IPS DF 6.9 (cell line): ENCODE data around the gene ENTPD6.

Experiments
- DNase-seq: peaks from one replicate; pipeline ENCODE4 v3.0.0-alpha.2; 2013; ENCODE audit warnings: low read depth, low spot score
- H3K27ac ChIP-seq: one replicate; pipeline ENCODE4 v1.5.1; 2013; ENCODE audit warnings: low read length, control low read depth
- H3K27me3 ChIP-seq: 2 replicates; pipeline ENCODE4 v1.6.1; 2013; ENCODE audit warnings: mild to moderate bottlenecking, low read length; ENCODE audit not compliant: control insufficient read depth, insufficient read depth
- H3K36me3 ChIP-seq: 2 replicates; pipeline ENCODE4 v1.6.1; 2013; ENCODE audit warnings: low read length; ENCODE audit not compliant: control insufficient read depth, insufficient read depth
- H3K4me1 ChIP-seq: 2 replicates; pipeline ENCODE4 v1.6.1; 2013; ENCODE audit warnings: low read length; ENCODE audit not compliant: control insufficient read depth, insufficient read depth
- H3K4me3 ChIP-seq: 2 replicates; pipeline ENCODE4 v1.5.1; 2013; ENCODE audit warnings: mild to moderate bottlenecking, low read length
- H3K9me3 ChIP-seq: 2 replicates; pipeline ENCODE4 v1.6.1; 2013; ENCODE audit warnings: low read length, inconsistent platforms; ENCODE audit not compliant: control insufficient read depth, insufficient read depth
- WGBS: extraction: QIAGEN DNeasy Blood & Tissue Kit; methylation state at CpG from one replicate; pipeline ENCODE4 v1.1.7; 2013; ENCODE audit warnings: mixed read lengths, missing lambda C conversion rate; ENCODE audit not compliant: insufficient read length, insufficient coverage; 5-methylcytosine and 5-hydroxymethylcytosine counted together

Gene ENTPD6

DNA sequence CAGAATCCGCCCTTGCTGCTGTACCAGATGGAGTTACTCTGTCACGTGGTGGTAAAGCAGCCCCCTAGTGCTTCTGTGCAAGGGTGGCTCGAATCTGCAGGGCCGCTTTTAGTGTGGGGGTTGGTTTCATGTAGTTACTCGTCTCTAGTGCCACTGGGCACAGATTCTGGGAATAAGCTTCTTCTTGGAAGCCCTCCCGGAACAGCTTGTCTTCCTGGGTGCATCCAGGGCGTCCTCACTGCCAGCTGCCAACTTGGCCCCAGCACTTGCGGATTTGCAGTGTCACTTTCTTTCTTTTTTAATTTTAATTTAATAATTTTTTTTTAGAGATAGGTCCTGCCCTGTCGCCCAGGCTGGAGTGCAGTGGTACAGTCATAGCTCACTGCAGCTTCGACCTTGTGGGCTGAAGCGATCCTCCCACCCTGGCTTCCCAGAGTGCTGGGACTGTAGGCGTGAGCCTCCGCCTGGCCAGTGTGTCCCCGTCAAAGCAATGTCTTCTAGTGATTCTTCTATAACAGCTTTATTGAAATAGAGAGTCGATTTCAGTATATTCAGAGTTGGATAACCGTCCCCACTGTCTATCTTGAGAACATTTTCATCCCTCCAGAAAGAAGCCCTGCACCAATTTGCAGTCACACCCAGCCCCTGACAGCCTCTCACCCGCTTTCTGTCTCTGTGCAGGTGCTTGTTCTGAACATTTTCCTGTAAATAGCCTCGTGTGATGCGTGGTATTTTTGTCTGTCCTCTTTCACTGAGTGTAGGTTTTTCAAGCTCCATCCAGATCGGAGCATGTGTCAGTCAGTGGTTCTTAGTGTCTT, 78.2 kb downstream of the ENTPD6 start:
- no CpG with 5 or more reads among the region's 20 CpGs for WGBS
- peaks cover 22% of the 10 kb centered on the region for H3K36me3 ChIP-seq
- no peak for DNase-seq

DNA sequence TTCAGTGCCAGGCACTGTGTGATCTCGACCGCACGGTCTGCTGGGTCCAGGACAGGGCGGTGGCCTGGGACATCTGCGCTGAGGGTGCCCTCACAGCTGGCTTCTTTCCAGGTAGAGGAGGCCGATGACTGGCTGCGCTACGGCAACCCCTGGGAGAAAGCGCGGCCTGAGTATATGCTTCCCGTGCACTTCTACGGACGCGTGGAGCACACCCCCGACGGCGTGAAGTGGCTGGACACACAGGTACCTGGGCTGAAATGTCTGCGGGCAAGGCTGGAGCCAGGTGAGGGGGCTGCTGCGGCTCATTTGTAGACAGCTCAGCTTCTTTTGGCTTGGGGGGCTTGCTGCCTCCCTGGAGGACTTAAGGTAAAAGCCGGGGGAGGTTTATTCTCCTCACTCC, 79.0 kb downstream of the ENTPD6 start:
- WGBS = no CpG with 5 or more reads among the region's 20 CpGs
- Histone ChIP-seq H3K27ac (no peak overlapping the region), H3K36me3 (peaks cover 26% of the 10 kb centered on the region)

More for the DNA sequence above, 78.2 kb downstream of the ENTPD6 start:
- no peaks in the 10 kb centered on the region for H3K27me3 ChIP-seq
- H3K4me1 ChIP-seq = no peaks in the 10 kb centered on the region
- no peak overlapping the region for H3K27ac ChIP-seq
- no peaks in the 10 kb centered on the region for H3K9me3 ChIP-seq
- H3K4me3 ChIP-seq = no peak overlapping the region

DNA sequence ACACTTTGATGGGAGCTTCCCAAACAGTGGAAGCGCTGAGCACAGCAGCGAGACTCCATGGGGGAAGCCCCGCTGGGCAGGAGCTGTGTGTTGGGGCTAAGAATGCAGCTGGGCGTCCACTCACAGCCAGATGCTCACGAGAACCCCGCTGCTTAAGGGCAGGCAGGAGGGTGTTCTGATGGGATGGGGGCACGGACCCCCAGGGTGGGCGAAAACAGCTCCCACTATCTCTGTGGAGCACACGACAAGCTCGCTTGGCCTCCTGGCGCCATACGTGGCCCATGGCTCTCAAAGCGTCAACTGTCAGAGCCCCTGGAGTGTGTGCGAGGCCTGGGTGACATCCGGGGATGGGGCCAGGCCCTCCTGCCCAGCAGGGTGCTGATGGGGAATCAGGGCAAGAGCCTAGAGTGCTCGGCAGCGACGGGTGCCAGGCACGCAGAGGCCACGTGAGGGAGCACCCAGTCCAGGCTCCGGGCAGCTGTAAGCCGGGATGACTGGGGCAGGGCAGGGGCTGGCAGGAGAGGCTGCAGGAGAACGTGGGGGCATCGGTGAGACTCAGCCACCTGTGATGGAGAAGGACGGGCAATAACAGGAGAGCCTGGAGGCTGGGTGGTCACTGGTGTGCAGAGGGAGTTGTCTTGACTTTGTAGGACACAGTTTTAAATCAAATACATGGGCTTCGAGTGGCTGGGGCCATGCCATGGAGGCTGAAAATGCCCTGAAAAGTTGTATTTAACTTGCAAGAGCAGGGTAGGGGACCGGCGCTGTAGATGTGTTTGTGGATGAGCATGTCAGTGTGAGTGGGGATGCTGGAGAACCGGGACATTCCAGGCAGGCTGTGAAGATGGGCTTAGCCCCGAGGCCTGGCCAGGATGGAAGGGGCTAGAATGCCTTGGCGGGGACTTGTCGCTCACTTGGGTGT, 79.6 kb downstream of the ENTPD6 start:
- H3K27ac ChIP-seq = no peak overlapping the region
- no peaks in the 10 kb centered on the region for H3K4me1 ChIP-seq
- no peak overlapping the region for H3K4me3 ChIP-seq
- no peaks in the 10 kb centered on the region for H3K27me3 ChIP-seq
- no CpG with 5 or more reads among the region's 32 CpGs for WGBS
- peaks cover 26% of the 10 kb centered on the region for H3K36me3 ChIP-seq
- no peaks in the 10 kb centered on the region for H3K9me3 ChIP-seq
- no peak for DNase-seq

More for the DNA sequence above, 79.0 kb downstream of the ENTPD6 start:
- no peaks in the 10 kb centered on the region for H3K27me3 ChIP-seq
- H3K4me3 ChIP-seq = no peak overlapping the region
- H3K9me3 ChIP-seq = no peaks in the 10 kb centered on the region
- no peak for DNase-seq
- no peaks in the 10 kb centered on the region for H3K4me1 ChIP-seq

DNA sequence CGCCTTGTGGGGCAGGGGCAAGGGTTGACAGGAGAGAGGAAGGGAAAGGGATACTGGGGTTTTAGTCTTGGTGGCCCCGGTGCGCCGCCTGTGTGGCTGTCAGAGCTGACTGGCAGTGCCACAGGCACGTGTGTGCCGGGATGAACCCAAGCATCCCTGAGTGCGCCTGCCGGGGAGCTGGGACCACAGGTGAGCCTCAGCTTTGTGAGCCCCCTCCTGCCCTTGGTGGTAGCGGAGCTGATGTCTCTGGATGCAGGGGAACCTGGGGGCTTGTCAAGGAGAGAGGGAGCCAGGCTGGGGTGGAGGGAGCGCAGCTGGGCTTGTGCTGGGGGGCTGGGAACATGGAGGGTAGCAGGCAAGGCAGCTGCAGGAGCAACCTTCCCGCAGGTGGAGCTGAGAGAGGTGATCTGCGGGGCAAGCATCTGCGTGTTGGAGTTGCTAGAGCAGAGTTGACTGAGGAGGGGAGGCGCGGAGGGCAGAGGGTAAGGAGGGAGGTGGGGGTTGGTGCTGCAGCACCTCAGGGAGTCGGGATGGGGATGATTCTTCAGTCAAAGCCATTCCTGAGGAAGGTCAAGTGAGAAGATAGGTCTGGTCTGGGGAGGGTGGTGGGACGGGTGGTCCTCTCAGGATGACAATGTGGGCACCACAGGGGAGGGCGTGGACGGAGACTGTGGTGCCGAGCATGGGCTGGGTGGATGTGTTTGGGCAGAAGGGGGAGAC, 80.5 kb downstream of the ENTPD6 start:
- no peak overlapping the region for H3K27ac ChIP-seq
- no peak for DNase-seq
- H3K4me3 ChIP-seq = no peak overlapping the region
- H3K36me3 ChIP-seq = peaks cover 24% of the 10 kb centered on the region
- H3K4me1 ChIP-seq = no peaks in the 10 kb centered on the region
- H3K9me3 ChIP-seq = no peaks in the 10 kb centered on the region
- no peaks in the 10 kb centered on the region for H3K27me3 ChIP-seq
- no CpG with 5 or more reads among the region's 20 CpGs for WGBS
